HEK293 (cell line): ENCODE results near the gene MRPS27.
A peak's percentile ranks its signal among the peaks of the same experiment; 100 is the strongest.

ENCODE experiments used
- CTCF ChIA-PET: fragments of 350-600 bp; formaldehyde crosslinking; extraction: SDS; loops from one replicate; lab custom pipeline; 2021; ENCODE audit warnings: antibody characterized with exemption; lab: Yijun Ruan, JAX
- POLR2A ChIA-PET: fragments of 300-600 bp; formaldehyde crosslinking; extraction: SDS; loops from one replicate; lab custom pipeline; 2020; ENCODE audit warnings: antibody characterized with exemption, inconsistent platforms; lab: Yijun Ruan, JAX
- H3K27ac ChIP-seq: fragments of 200-500 bp; sonication (Bioruptor generic); 2 replicates; pipeline ENCODE4 v1.5.1; 2014; ENCODE audit warnings: low read depth, low read length, control low read depth, inconsistent platforms; ENCODE audit errors: extremely low read depth
- H3K36me3 ChIP-seq, 2 experiments: fragments of 200-500 bp in 1 of 2; sonication (Bioruptor generic) in 1 of 2; 1 replicate in 1 of 2; 2 replicates in 1 of 2; pipeline ENCODE4 v1.5.1; 2014 to 2017; ENCODE audit warnings: inconsistent platforms in 2 of 2, low read length in 2 of 2; ENCODE audit not compliant: control insufficient read depth in 2 of 2, insufficient read depth in 1 of 2
- H3K4me1 ChIP-seq: fragments of 200-500 bp; sonication (Bioruptor generic); 2 replicates; pipeline ENCODE4 v1.5.1; 2014; ENCODE audit warnings: mild to moderate bottlenecking, low read length, inconsistent platforms; ENCODE audit not compliant: control insufficient read depth, insufficient read depth
- H3K4me3 ChIP-seq: 2 replicates; pipeline ENCODE4 v1.5.1; 2011; ENCODE audit warnings: low read depth, mild to moderate bottlenecking, control low read depth, low read length, moderate library complexity
- H3K9me3 ChIP-seq: fragments of 200-500 bp; sonication (Bioruptor generic); 2 replicates; pipeline ENCODE4 v1.5.1; 2014; ENCODE audit warnings: low read depth, low read length, inconsistent platforms; ENCODE audit not compliant: control insufficient read depth, insufficient read depth
- BCL11B ChIP-seq: fragments of 450-650 bp; formaldehyde crosslinking; IDR thresholded peaks from 2 replicates; pipeline ENCODE4 v1.5.1; 2016; ENCODE audit warnings: low read depth, missing biosample characterization, missing genetic modification characterization
- EGR2 ChIP-seq: fragments of 450-650 bp; formaldehyde crosslinking; IDR thresholded peaks from 2 replicates; pipeline ENCODE4 v1.5.1; 2016; ENCODE audit warnings: low read depth, missing biosample characterization, missing genetic modification characterization
- GLI2 ChIP-seq: fragments of 450-650 bp; formaldehyde crosslinking; IDR thresholded peaks from 2 replicates; pipeline ENCODE4; 2017; ENCODE audit warnings: missing biosample characterization, missing genetic modification characterization, low read depth, borderline replicate concordance
- HOXC10 ChIP-seq: sonication (generic); formaldehyde crosslinking; IDR thresholded peaks from 2 replicates; pipeline ENCODE4 v1.8.1; 2023; ENCODE audit warnings: mild to moderate bottlenecking, missing genetic modification reagents
- OSR2 ChIP-seq: fragments of 450-650 bp; formaldehyde crosslinking; IDR thresholded peaks from 2 replicates; pipeline ENCODE4 v1.5.1; 2016; ENCODE audit warnings: missing biosample characterization, missing genetic modification characterization
- PRDM1 ChIP-seq: fragments of 450-650 bp; formaldehyde crosslinking; IDR thresholded peaks from 2 replicates; pipeline ENCODE4; 2016; ENCODE audit warnings: missing biosample characterization, missing genetic modification characterization
- PRDM4 ChIP-seq: fragments of 450-650 bp; formaldehyde crosslinking; IDR thresholded peaks from 2 replicates; pipeline ENCODE4 v1.5.1; 2017; ENCODE audit warnings: missing biosample characterization, missing genetic modification characterization
- SCRT1 ChIP-seq: fragments of 450-650 bp; formaldehyde crosslinking; IDR thresholded peaks from 2 replicates; pipeline ENCODE4 v1.5.1; 2016; ENCODE audit warnings: missing biosample characterization, missing genetic modification characterization, borderline replicate concordance
- SCRT2 ChIP-seq: fragments of 450-650 bp; formaldehyde crosslinking; IDR thresholded peaks from 2 replicates; pipeline ENCODE4 v1.5.1; 2016; ENCODE audit warnings: missing biosample characterization, missing genetic modification characterization
- SP3 ChIP-seq: fragments of 450-650 bp; formaldehyde crosslinking; IDR thresholded peaks from 2 replicates; pipeline ENCODE4 v1.5.1; 2016; ENCODE audit warnings: missing biosample characterization, missing genetic modification characterization
- ZBTB1 ChIP-seq: fragments of 450-650 bp; formaldehyde crosslinking; IDR thresholded peaks from 2 replicates; pipeline ENCODE4 v1.5.1; 2016; ENCODE audit warnings: missing biosample characterization, missing genetic modification characterization
- ZFP37 ChIP-seq: fragments of 450-650 bp; formaldehyde crosslinking; IDR thresholded peaks from 2 replicates; pipeline ENCODE4 v1.5.1; 2016; ENCODE audit warnings: missing biosample characterization, missing genetic modification characterization
- ZNF121 ChIP-seq: fragments of 450-650 bp; formaldehyde crosslinking; IDR thresholded peaks from 2 replicates; pipeline ENCODE4 v1.5.1; 2016; ENCODE audit warnings: missing biosample characterization, missing genetic modification characterization
- ZNF223 ChIP-seq: fragments of 450-650 bp; formaldehyde crosslinking; IDR thresholded peaks from 2 replicates; pipeline ENCODE4 v1.5.1; 2016; ENCODE audit warnings: missing biosample characterization, missing genetic modification characterization
- ZNF292 ChIP-seq: fragments of 450-650 bp; formaldehyde crosslinking; IDR thresholded peaks from 2 replicates; pipeline ENCODE4 v1.5.1; 2016; ENCODE audit warnings: low read depth, missing biosample characterization, missing genetic modification characterization, borderline replicate concordance
- ZNF391 ChIP-seq: fragments of 450-650 bp; formaldehyde crosslinking; IDR thresholded peaks from 2 replicates; pipeline ENCODE4 v1.5.1; 2016; ENCODE audit warnings: low read depth, missing biosample characterization, missing genetic modification characterization, borderline replicate concordance
- ZNF48 ChIP-seq: fragments of 450-650 bp; formaldehyde crosslinking; IDR thresholded peaks from 2 replicates; pipeline ENCODE4 v1.5.1; 2016; ENCODE audit warnings: missing biosample characterization, missing genetic modification characterization
- ZNF621 ChIP-seq: fragments of 450-650 bp; formaldehyde crosslinking; IDR thresholded peaks from 2 replicates; pipeline ENCODE4 v1.5.1; 2017; ENCODE audit warnings: missing biosample characterization, missing genetic modification characterization
- ZNF660 ChIP-seq: fragments of 450-650 bp; IDR thresholded peaks from 2 replicates; pipeline ENCODE4 v1.5.1; 2018; ENCODE audit warnings: missing biosample characterization, mild to moderate bottlenecking, missing genetic modification characterization
- ZNF664 ChIP-seq: fragments of 450-650 bp; formaldehyde crosslinking; IDR thresholded peaks from 2 replicates; pipeline ENCODE4 v1.5.1; 2016; ENCODE audit warnings: missing biosample characterization, missing genetic modification characterization
- ZNF707 ChIP-seq: fragments of 450-650 bp; formaldehyde crosslinking; IDR thresholded peaks from 2 replicates; pipeline ENCODE4 v1.5.1; 2016; ENCODE audit warnings: missing biosample characterization, missing genetic modification characterization
- TF ChIP-seq, protein P1 (sequence below): fragments of 450-650 bp; IDR thresholded peaks from 2 replicates; pipeline ENCODE4 v1.5.1; 2018; ENCODE audit warnings: missing biosample characterization, mild to moderate bottlenecking, missing genetic modification characterization
- TF ChIP-seq, protein P2 (sequence below): fragments of 450-650 bp; formaldehyde crosslinking; IDR thresholded peaks from 2 replicates; pipeline ENCODE4 v1.5.1; 2016; ENCODE audit warnings: missing biosample characterization, missing genetic modification characterization
- TF ChIP-seq, protein P3 (sequence below): fragments of 450-650 bp; formaldehyde crosslinking; IDR thresholded peaks from 2 replicates; pipeline ENCODE4 v1.5.1; 2017; ENCODE audit warnings: missing biosample characterization, missing genetic modification characterization
- TF ChIP-seq, protein P4 (sequence below): fragments of 450-650 bp; formaldehyde crosslinking; IDR thresholded peaks from 2 replicates; pipeline ENCODE4 v1.5.1; 2017; ENCODE audit warnings: missing biosample characterization, missing genetic modification characterization

MRPS27 gene

DNA sequence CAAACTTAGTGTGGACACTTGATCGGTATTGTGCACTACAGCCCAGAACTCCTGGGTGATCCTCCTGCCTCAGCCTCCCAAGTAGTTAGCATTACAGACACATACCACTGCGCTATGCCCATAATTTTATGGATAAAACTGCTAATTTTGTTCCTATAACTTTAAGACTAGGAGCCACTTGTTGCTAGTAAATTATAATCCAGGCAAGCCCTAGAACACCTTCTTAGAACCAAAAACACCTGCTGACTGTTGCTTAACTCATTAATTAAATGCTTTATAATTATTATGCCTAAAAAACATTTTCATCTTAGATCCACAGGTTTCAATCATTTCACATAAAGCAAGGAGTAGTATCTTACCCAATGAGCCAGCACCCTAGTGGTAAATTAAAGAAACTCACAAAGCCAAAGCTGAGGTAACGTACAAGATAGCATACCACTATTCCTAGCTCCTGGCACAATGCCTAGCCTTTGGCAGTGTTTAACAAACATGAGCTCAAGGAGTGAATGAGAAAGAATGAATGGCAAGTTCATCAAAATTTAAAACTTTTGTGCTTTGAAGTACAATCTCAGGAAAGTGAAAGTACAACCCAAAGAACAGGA is 5.4 kb downstream of the MRPS27 start:
- no peak overlapping the region for H3K27ac ChIP-seq
- peaks cover 38 to 45% of the 10 kb centered on the region in 2 experiments for H3K36me3 ChIP-seq
- peak; percentile 70 for TF ChIP-seq PRDM1
- TF ChIP-seq, protein P1, sequence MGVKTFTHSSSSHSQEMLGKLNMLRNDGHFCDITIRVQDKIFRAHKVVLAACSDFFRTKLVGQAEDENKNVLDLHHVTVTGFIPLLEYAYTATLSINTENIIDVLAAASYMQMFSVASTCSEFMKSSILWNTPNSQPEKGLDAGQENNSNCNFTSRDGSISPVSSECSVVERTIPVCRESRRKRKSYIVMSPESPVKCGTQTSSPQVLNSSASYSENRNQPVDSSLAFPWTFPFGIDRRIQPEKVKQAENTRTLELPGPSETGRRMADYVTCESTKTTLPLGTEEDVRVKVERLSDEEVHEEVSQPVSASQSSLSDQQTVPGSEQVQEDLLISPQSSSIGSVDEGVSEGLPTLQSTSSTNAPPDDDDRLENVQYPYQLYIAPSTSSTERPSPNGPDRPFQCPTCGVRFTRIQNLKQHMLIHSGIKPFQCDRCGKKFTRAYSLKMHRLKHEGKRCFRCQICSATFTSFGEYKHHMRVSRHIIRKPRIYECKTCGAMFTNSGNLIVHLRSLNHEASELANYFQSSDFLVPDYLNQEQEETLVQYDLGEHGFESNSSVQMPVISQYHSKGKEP (tag by site-specific recombination) = no peak
- peak; percentile 87 for TF ChIP-seq SCRT1 (tag by site-specific recombination)
- no peak for TF ChIP-seq ZNF223 (tag by site-specific recombination)
- TF ChIP-seq ZFP37 (tag by site-specific recombination) = no peak
- peak; percentile 97 for TF ChIP-seq SCRT2 (tag by site-specific recombination)
- no peak for TF ChIP-seq HOXC10 (CRISPR knock-in tag)
- TF ChIP-seq ZNF664 (tag by site-specific recombination) = 0 out of 2 replicates have a peak, but pooled peaks have one; percentile 18
- TF ChIP-seq SP3 = no peak
- TF ChIP-seq, protein P2, sequence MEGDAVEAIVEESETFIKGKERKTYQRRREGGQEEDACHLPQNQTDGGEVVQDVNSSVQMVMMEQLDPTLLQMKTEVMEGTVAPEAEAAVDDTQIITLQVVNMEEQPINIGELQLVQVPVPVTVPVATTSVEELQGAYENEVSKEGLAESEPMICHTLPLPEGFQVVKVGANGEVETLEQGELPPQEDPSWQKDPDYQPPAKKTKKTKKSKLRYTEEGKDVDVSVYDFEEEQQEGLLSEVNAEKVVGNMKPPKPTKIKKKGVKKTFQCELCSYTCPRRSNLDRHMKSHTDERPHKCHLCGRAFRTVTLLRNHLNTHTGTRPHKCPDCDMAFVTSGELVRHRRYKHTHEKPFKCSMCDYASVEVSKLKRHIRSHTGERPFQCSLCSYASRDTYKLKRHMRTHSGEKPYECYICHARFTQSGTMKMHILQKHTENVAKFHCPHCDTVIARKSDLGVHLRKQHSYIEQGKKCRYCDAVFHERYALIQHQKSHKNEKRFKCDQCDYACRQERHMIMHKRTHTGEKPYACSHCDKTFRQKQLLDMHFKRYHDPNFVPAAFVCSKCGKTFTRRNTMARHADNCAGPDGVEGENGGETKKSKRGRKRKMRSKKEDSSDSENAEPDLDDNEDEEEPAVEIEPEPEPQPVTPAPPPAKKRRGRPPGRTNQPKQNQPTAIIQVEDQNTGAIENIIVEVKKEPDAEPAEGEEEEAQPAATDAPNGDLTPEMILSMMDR (tag by site-specific recombination) = peak; percentile 27; the same call in 1 of the 2 replicates
- TF ChIP-seq PRDM4 (tag by site-specific recombination) = peak; percentile 36; the same call in 1 of the 2 replicates
- TF ChIP-seq ZNF660 (tag by site-specific recombination) = peak; percentile 22; the same call in 1 of the 2 replicates
- 0 out of 2 replicates have a peak, but pooled peaks have one; percentile 5 for TF ChIP-seq ZNF121 (tag by site-specific recombination)
- TF ChIP-seq, all 188 proteins: peak for 8
- no peaks in the 10 kb centered on the region for H3K9me3 ChIP-seq
- H3K4me1 ChIP-seq = peaks cover 3% of the 10 kb centered on the region; the same call in 1 of the 2 replicates
- CTCF ChIA-PET = interaction anchor here (0.6 to 1.0 kb wide), 5 partner anchors 49 to 532 kb away, joined by 3 to 5 read pairs (median 3); no protein-coding TSS in a partner anchor
- no peak overlapping the region for H3K4me3 ChIP-seq
- POLR2A ChIA-PET = no interaction called here

- no peaks in the 10 kb centered on the region for H3K9me3 ChIP-seq
- peaks cover 41 to 51% of the 10 kb centered on the region in 2 experiments for H3K36me3 ChIP-seq
- POLR2A ChIA-PET = interaction anchor here (0.7 kb wide), 1 partner anchor 533 kb away, joined by 3 read pairs; no protein-coding TSS in a partner anchor
- H3K27ac ChIP-seq = no peak overlapping the region
- H3K4me3 ChIP-seq = no peak overlapping the region
- H3K4me1 ChIP-seq = peaks cover 3% of the 10 kb centered on the region; the same call in 1 of the 2 replicates
- CTCF ChIA-PET = no interaction called here
- no peak for TF ChIP-seq EGR2 (tag by site-specific recombination)
- no peak for TF ChIP-seq OSR2 (tag by site-specific recombination)
- TF ChIP-seq ZNF391 = no peak
- TF ChIP-seq ZBTB1 (tag by site-specific recombination) = no peak
- TF ChIP-seq GLI2 (tag by site-specific recombination) = no peak
- TF ChIP-seq ZNF621 = no peak
- TF ChIP-seq BCL11B (tag by site-specific recombination) = no peak
- TF ChIP-seq ZNF707 (tag by site-specific recombination) = no peak
- TF ChIP-seq ZNF292 (tag by site-specific recombination) = no peak
- TF ChIP-seq, protein P3, sequence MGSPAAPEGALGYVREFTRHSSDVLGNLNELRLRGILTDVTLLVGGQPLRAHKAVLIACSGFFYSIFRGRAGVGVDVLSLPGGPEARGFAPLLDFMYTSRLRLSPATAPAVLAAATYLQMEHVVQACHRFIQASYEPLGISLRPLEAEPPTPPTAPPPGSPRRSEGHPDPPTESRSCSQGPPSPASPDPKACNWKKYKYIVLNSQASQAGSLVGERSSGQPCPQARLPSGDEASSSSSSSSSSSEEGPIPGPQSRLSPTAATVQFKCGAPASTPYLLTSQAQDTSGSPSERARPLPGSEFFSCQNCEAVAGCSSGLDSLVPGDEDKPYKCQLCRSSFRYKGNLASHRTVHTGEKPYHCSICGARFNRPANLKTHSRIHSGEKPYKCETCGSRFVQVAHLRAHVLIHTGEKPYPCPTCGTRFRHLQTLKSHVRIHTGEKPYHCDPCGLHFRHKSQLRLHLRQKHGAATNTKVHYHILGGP (tag by site-specific recombination) = no peak
- TF ChIP-seq, protein P4, sequence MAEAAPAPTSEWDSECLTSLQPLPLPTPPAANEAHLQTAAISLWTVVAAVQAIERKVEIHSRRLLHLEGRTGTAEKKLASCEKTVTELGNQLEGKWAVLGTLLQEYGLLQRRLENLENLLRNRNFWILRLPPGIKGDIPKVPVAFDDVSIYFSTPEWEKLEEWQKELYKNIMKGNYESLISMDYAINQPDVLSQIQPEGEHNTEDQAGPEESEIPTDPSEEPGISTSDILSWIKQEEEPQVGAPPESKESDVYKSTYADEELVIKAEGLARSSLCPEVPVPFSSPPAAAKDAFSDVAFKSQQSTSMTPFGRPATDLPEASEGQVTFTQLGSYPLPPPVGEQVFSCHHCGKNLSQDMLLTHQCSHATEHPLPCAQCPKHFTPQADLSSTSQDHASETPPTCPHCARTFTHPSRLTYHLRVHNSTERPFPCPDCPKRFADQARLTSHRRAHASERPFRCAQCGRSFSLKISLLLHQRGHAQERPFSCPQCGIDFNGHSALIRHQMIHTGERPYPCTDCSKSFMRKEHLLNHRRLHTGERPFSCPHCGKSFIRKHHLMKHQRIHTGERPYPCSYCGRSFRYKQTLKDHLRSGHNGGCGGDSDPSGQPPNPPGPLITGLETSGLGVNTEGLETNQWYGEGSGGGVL (tag by site-specific recombination) = no peak
- no peak for TF ChIP-seq ZNF48 (tag by site-specific recombination)
These were observed 6.9 kb downstream of the MRPS27 start for GRCh38 chr5:72313141-72313540.
